HL-60 (cell line): ENCODE results near the gene CORO1C.

Experiments
- CTCF ChIP-seq: IDR thresholded peaks from one replicate; pipeline ENCODE4 v1.5.1; 2011; ENCODE audit warnings: low read length, control low read depth, inconsistent platforms; ENCODE audit not compliant: insufficient read depth
- GABPA ChIP-seq: IDR thresholded peaks from 2 replicates; pipeline ENCODE4 v1.6.1; 2012; ENCODE audit warnings: low read depth
- POLR2AphosphoS5 ChIP-seq: IDR thresholded peaks from 2 replicates; pipeline ENCODE4 v1.6.1; 2012; ENCODE audit warnings: low read depth
- REST ChIP-seq: IDR thresholded peaks from 2 replicates; pipeline ENCODE4 v1.6.1; 2012; ENCODE audit warnings: low read depth; ENCODE audit not compliant: insufficient replicate concordance
- SPI1 ChIP-seq: IDR thresholded peaks from 2 replicates; pipeline ENCODE4 v1.6.1; 2012; ENCODE audit warnings: low read depth, mild to moderate bottlenecking, borderline replicate concordance

- TF ChIP-seq CTCF = no peak
- TF ChIP-seq POLR2AphosphoS5 = no peak
- no peak for TF ChIP-seq GABPA
- no peak for TF ChIP-seq REST
- no peak for TF ChIP-seq SPI1
These were observed 16.2 kb upstream of the CORO1C start for GRCh38 chr12:108747563-108747962.
